Activated T-helper 2 cell treated with anti-CD3 and anti-CD28 coated beads, Interferon-gamma antibody, Interleukin-2, Interleukin-4, amounts not matched to agents 10 μg/mL and 5 μg/mL and 100 μg/mL, durations not matched to agents 14 hours and 24 hours and 36 hours (primary cell): ENCODE results near the gene UHRF1. TPM values are rescaled to one million over a fixed set of nuclear protein-coding genes. Genes with fewer than 3 reads are reported as not detected.

Source experiments
- DNase-seq: peaks from one replicate; pipeline ENCODE4 v3.0.0; 2021; ENCODE audit warnings: low spot score
- H3K27ac Mint-ChIP-seq: one replicate; pipeline ENCODE4 v1.8.0; 2021; ENCODE audit warnings: mixed read lengths
- H3K27me3 Mint-ChIP-seq: one replicate; pipeline ENCODE4 v1.8.0; 2021; ENCODE audit warnings: low read depth, mixed read lengths
- H3K36me3 Mint-ChIP-seq: one replicate; pipeline ENCODE4 v1.8.0; 2021; ENCODE audit warnings: low read depth, mixed read lengths
- H3K4me1 Mint-ChIP-seq: one replicate; pipeline ENCODE4 v1.8.0; 2021; ENCODE audit warnings: low read depth, mixed read lengths
- H3K4me3 Mint-ChIP-seq: one replicate; pipeline ENCODE4 v1.8.0; 2021; ENCODE audit warnings: low read depth, mild to moderate bottlenecking, moderate library complexity, mixed read lengths
- H3K9me3 Mint-ChIP-seq: one replicate; pipeline ENCODE4 v1.8.0; 2021; ENCODE audit warnings: mixed read lengths
- intact Hi-C: fragments of 100-400 bp; cut with micrococcal nuclease; formaldehyde crosslinking; loops from one replicate; pipeline ENCODE4 v1.15.1; 2023
- total RNA-seq: library from RNA; stranded (reverse); gene quantifications from 2 replicates; pipeline ENCODE4 v1.2.3, GENCODE V29; 2022

Gene UHRF1
- total RNA-seq, 1 donor from 2014 or later: 138 TPM

- intact Hi-C loops: no loop called here
- Mint-ChIP-seq H3K27me3 (no peaks in the 10 kb centered on the region), H3K27ac (no peak overlapping the region), H3K9me3 (no peaks in the 10 kb centered on the region), H3K36me3 (peaks cover 3% of the 10 kb centered on the region), H3K4me3 (no peak overlapping the region), H3K4me1 (peaks cover 3% of the 10 kb centered on the region)
- DNase-seq: no peak
These were observed 74.7 kb downstream of the UHRF1 start for GRCh38 chr19:4984106-4984380.

DNA sequence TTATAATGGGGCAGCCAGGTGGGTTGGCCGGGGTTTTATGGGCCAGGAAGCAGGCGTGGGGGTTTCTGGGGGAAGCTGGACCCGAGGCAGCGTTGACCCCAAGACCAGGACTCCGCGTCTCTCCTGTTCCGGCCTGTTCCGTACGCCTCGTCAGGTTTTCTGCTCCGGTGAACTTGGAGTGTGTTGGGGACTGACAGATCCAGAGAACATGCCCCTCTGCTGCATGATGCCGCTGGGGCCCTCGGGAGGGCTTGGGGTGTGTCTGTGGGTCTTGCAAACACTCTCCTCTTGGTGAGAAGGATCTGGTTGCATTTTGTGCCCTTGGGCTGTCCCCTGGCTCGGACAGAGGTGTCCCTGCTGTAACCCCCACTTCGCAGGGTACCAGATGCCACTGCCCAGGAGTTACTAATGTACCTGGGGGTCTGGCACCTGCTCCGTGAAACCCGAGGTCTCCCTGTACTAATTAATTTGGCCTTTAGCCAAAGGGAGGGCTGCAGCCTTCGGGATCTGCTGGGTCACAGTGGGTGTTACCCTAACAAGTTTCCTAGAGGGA, 75.2 kb downstream of the UHRF1 start:
- peaks cover 3% of the 10 kb centered on the region for H3K4me1 Mint-ChIP-seq
- no peak overlapping the region for H3K4me3 Mint-ChIP-seq
- DNase-seq: no peak
- no peak overlapping the region for H3K27ac Mint-ChIP-seq
- H3K9me3 Mint-ChIP-seq: no peaks in the 10 kb centered on the region
- H3K36me3 Mint-ChIP-seq: peaks cover 3% of the 10 kb centered on the region
- H3K27me3 Mint-ChIP-seq: no peaks in the 10 kb centered on the region
- intact Hi-C loops: no loop called here

DNA sequence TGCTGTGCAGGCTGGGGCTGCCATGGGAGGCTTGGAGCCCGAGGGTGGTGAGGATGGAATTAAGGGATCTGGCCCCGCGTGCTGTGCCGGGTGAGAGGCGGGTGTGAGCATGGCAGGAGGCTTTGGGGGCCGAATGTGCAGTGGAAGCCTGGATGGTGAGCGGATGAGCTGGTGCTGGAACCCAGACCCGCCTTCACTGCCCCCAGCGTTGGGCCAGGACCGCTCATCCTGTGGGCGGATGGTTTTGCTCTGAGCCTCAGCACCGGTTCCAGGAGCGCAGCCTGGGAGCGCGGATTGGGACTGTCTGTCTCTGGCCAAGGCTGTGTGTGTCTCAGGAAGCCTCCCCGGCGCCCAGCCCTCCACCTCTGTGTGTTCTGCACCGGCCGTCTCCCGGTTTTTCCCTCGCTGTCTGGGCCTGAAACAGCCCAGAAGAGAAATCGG, 76.3 kb downstream of the UHRF1 start:
- Mint-ChIP-seq H3K27me3 (no peaks in the 10 kb centered on the region), H3K36me3 (peaks cover 3% of the 10 kb centered on the region), H3K27ac (no peak overlapping the region), H3K9me3 (no peaks in the 10 kb centered on the region), H3K4me3 (no peak overlapping the region), H3K4me1 (peaks cover 3% of the 10 kb centered on the region)
- no peak for DNase-seq
- intact Hi-C loops: no loop called here

- Mint-ChIP-seq H3K4me1 (peaks cover 3% of the 10 kb centered on the region), H3K9me3 (no peaks in the 10 kb centered on the region), H3K36me3 (peaks cover 3% of the 10 kb centered on the region), H3K4me3 (no peak overlapping the region), H3K27me3 (no peaks in the 10 kb centered on the region), H3K27ac (no peak overlapping the region)
- intact Hi-C loops: no loop called here
- no peak for DNase-seq
These were observed 76.8 kb downstream of the UHRF1 start for GRCh38 chr19:4986056-4986455.

DNA sequence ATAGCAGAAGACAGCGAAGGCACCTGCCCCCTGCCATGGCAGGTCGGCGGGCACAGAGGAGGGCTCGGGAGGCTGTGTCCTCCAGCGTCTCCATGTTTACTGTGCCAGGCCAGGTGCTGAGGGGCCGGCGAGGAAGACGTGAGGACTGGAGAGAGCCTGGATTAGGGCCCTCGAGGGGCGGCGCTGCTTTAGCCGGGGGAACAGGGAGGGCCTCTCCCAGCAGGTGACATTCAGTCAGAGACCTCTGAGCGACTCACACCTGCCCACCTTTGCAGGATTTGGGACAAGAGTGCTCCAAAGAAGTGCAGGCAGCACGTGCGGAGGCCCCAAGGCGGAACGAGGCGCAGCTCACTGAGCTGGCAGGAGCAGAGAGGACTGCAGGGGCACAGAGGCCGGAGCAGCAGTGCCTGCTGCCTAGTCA, 77.2 kb downstream of the UHRF1 start:
- Mint-ChIP-seq H3K4me1 (peaks cover 3% of the 10 kb centered on the region), H3K4me3 (no peak overlapping the region), H3K27ac (no peak overlapping the region), H3K27me3 (no peaks in the 10 kb centered on the region), H3K9me3 (no peaks in the 10 kb centered on the region), H3K36me3 (peaks cover 5% of the 10 kb centered on the region)
- intact Hi-C loops: no loop called here
- no peak for DNase-seq

DNA sequence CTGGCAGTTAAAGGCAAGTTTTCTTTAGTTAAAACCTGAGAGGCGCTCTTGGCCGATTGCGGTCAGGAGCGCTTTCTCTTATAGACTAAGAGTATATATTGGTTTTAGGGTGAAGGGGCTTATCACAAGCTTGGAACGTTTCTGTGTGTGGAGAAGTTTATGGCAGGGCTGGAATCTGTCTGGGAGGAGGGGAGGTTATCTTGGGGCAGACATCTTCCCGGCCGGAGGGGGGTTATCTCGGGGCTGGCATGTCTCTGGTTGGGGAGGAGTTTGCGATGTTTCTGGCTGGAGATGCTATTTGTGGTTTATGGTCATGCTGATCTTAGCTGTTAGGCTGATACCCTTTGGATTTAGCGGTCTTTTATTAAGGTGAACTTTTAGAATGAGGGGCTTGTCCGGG, 78.0 kb downstream of the UHRF1 start:
- H3K27me3 Mint-ChIP-seq: no peaks in the 10 kb centered on the region
- H3K4me3 Mint-ChIP-seq: no peak overlapping the region
- no peak overlapping the region for H3K27ac Mint-ChIP-seq
- peaks cover 4% of the 10 kb centered on the region for H3K4me1 Mint-ChIP-seq
- peaks cover 3% of the 10 kb centered on the region for H3K9me3 Mint-ChIP-seq
- peaks cover 13% of the 10 kb centered on the region for H3K36me3 Mint-ChIP-seq
- DNase-seq: no peak
- intact Hi-C loops: no loop called here

GRCh38 chr19:4987692-4988370, 78.5 kb downstream of the UHRF1 start:
- H3K36me3 Mint-ChIP-seq: peaks cover 17% of the 10 kb centered on the region
- no peaks in the 10 kb centered on the region for H3K27me3 Mint-ChIP-seq
- intact Hi-C loops: no loop called here
- H3K4me1 Mint-ChIP-seq: peaks cover 4% of the 10 kb centered on the region
- DNase-seq: no peak
- no peak overlapping the region for H3K27ac Mint-ChIP-seq
- H3K9me3 Mint-ChIP-seq: peaks cover 3% of the 10 kb centered on the region
- H3K4me3 Mint-ChIP-seq: no peak overlapping the region

DNA sequence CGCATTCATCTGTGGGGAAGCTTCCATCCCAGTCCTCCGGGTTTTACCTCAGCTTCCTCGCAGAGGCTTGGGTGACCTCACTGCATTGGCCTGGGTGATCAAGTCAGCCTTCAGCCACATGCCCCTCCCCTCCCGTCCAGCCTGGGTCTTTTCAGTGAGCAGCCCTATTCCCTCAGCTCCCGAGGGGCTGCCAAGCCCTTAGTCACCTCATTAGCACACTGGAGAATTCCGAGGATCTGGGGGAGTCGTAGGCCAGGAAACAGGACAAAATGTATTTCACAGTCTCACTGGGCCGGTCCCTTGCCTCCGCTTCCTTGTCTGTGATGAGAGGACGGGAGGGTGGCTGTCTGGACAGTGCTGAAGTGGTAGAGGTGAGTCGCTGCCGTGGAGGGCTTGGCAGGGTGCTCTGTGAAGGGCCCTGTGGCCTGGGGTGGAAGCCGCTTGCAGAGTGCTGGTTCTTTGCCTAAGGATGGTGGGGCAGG, 79.5 kb downstream of the UHRF1 start:
- peaks cover 3% of the 10 kb centered on the region for H3K9me3 Mint-ChIP-seq
- peaks cover 24% of the 10 kb centered on the region for H3K36me3 Mint-ChIP-seq
- H3K4me1 Mint-ChIP-seq: peaks cover 4% of the 10 kb centered on the region
- intact Hi-C loops: no loop called here
- no peak overlapping the region for H3K27ac Mint-ChIP-seq
- no peaks in the 10 kb centered on the region for H3K27me3 Mint-ChIP-seq
- no peak overlapping the region for H3K4me3 Mint-ChIP-seq
- no peak for DNase-seq

GRCh38 chr19:4990306-4990705, 81.0 kb downstream of the UHRF1 start:
- Mint-ChIP-seq H3K4me3 (no peak overlapping the region), H3K36me3 (peaks cover 24% of the 10 kb centered on the region), H3K27me3 (no peaks in the 10 kb centered on the region), H3K27ac (no peak overlapping the region), H3K9me3 (peaks cover 3% of the 10 kb centered on the region), H3K4me1 (peaks cover 4% of the 10 kb centered on the region)
- DNase-seq: no peak
- intact Hi-C loops: no loop called here

DNA sequence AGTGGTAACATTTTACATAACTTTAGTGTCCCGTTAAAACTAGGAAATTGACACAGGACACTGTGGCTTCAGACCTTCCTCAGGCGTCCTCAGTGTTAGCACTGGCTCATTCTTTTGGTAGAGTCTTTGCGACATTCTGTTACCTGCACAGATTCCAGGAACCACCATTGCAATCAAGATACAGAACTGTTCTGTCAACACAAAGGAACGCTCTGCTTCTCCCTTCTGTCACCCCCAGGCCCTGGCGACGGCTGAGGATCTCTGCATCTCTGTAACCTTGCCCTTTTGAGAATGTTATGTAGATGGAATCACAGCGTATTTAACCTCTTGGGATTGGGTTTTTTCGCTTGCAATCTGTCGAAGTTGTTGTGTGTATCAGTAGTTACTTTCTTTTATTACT, 82.2 kb downstream of the UHRF1 start:
- no peaks in the 10 kb centered on the region for H3K27me3 Mint-ChIP-seq

GRCh38 chr19:4991996-4992698, 82.8 kb downstream of the UHRF1 start:
- H3K9me3 Mint-ChIP-seq: peaks cover 3% of the 10 kb centered on the region
- intact Hi-C loops: no loop called here
- no peak overlapping the region for H3K27ac Mint-ChIP-seq
- H3K27me3 Mint-ChIP-seq: no peaks in the 10 kb centered on the region
- DNase-seq: no peak
- no peak overlapping the region for H3K4me3 Mint-ChIP-seq
- H3K4me1 Mint-ChIP-seq: peaks cover 4% of the 10 kb centered on the region
- peaks cover 26% of the 10 kb centered on the region for H3K36me3 Mint-ChIP-seq

More for the DNA sequence above, 82.2 kb downstream of the UHRF1 start:
- H3K36me3 Mint-ChIP-seq: peaks cover 25% of the 10 kb centered on the region
- no peak overlapping the region for H3K4me3 Mint-ChIP-seq
- H3K27ac Mint-ChIP-seq: no peak overlapping the region
- peaks cover 3% of the 10 kb centered on the region for H3K9me3 Mint-ChIP-seq
- DNase-seq: no peak
- intact Hi-C loops: no loop called here
- peaks cover 4% of the 10 kb centered on the region for H3K4me1 Mint-ChIP-seq

GRCh38 chr19:4993683-4994082, 84.4 kb downstream of the UHRF1 start:
- no peak overlapping the region for H3K4me3 Mint-ChIP-seq
- intact Hi-C loops: no loop called here
- no peaks in the 10 kb centered on the region for H3K27me3 Mint-ChIP-seq
- H3K9me3 Mint-ChIP-seq: peaks cover 3% of the 10 kb centered on the region
- H3K27ac Mint-ChIP-seq: no peak overlapping the region
- no peak for DNase-seq
- H3K4me1 Mint-ChIP-seq: peaks cover 1% of the 10 kb centered on the region
- H3K36me3 Mint-ChIP-seq: peaks cover 31% of the 10 kb centered on the region

DNA sequence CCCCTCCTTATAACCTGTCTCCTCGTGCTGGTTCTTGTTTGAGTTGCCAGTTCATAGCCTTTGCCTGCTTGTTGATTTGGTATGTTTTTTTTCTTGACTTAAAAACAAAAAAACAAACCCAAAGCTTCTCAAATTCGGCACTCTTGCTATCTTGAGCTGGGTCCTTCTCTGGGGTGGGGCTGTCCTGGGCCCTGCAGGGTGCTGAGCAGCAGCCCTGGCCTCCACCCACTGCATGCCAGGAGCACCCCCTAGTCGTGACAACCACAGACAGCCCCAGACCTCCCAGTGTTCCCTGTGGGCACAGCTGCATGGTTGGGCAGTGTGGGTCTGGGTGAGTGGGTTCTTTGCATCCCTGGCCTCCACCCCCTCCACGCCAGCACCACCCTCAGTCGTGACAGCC, 87.4 kb downstream of the UHRF1 start:
- DNase-seq: no peak

More for the DNA sequence above, 87.4 kb downstream of the UHRF1 start:
- intact Hi-C loops: no loop called here
- H3K9me3 Mint-ChIP-seq: peaks cover 1% of the 10 kb centered on the region
- peaks cover 1% of the 10 kb centered on the region for H3K4me1 Mint-ChIP-seq
- H3K4me3 Mint-ChIP-seq: no peak overlapping the region
- H3K27me3 Mint-ChIP-seq: no peaks in the 10 kb centered on the region
- peaks cover 28% of the 10 kb centered on the region for H3K36me3 Mint-ChIP-seq
- H3K27ac Mint-ChIP-seq: no peak overlapping the region
